HFF-Myc (cell line): ENCODE results near the gene ARL4C.

Experiments used
- DNase-seq: peaks from one replicate; pipeline ENCODE4 v3.0.0-alpha.2; 2011; ENCODE audit warnings: low read depth; ENCODE audit errors: extremely low read depth
- H3K4me3 ChIP-seq: replicated peaks from 2 replicates; pipeline ENCODE4 v1.5.1; 2011; ENCODE audit warnings: low read depth, mild to moderate bottlenecking, control low read depth, low read length
- CTCF ChIP-seq: IDR thresholded peaks from 2 replicates; pipeline ENCODE4 v1.5.1; 2012; ENCODE audit warnings: mild to moderate bottlenecking, low read depth, low read length, control low read depth; ENCODE audit errors: missing control alignments

ARL4C gene

GRCh38 chr2:234454433-234454832 lies 42.4 kb downstream of the ARL4C start:
- no peak for TF ChIP-seq CTCF
- no peak for DNase-seq
- H3K4me3 ChIP-seq, result no peak overlapping the region

- DNase-seq, result no peak
- H3K4me3 ChIP-seq, result no peak overlapping the region
- TF ChIP-seq CTCF, result no peak
These were observed 43.7 kb downstream of the ARL4C start for GRCh38 chr2:234453216-234453615.

GRCh38 chr2:234451852-234452625 lies 44.8 kb downstream of the ARL4C start:
- H3K4me3 ChIP-seq, result no peak overlapping the region
- DNase-seq, result no peak
- TF ChIP-seq CTCF, result no peak

GRCh38 chr2:234451242-234451641 lies 45.6 kb downstream of the ARL4C start:
- TF ChIP-seq CTCF, result no peak
- DNase-seq, result no peak
- no peak overlapping the region for H3K4me3 ChIP-seq

- TF ChIP-seq CTCF, result no peak
- DNase-seq, result no peak
These were observed 46.3 kb downstream of the ARL4C start for GRCh38 chr2:234450431-234451124.

GRCh38 chr2:234448506-234449184 lies 48.2 kb downstream of the ARL4C start:
- no peak overlapping the region for H3K4me3 ChIP-seq
- TF ChIP-seq CTCF, result no peak
- DNase-seq, result no peak

More at GRCh38 chr2:234450431-234451124, 46.3 kb downstream of the ARL4C start:
- no peak overlapping the region for H3K4me3 ChIP-seq
